HG03342 (cell line): Measurements from ENCODE around the gene ASTE1.
"Not testable (repeated sequence)": the region's sequence is repeated elsewhere in the genome, so short reads cannot be mapped to it uniquely, and the experiment has no call there.

Source experiments
- ATAC-seq: cut with Tn5 transposase; IDR thresholded peaks from one replicate; pipeline ENCODE4 v1.9.1; 2021; ENCODE audit warnings: mild to moderate bottlenecking, moderate library complexity; ENCODE audit not compliant: unreplicated experiment

The ASTE1 gene, protein sequence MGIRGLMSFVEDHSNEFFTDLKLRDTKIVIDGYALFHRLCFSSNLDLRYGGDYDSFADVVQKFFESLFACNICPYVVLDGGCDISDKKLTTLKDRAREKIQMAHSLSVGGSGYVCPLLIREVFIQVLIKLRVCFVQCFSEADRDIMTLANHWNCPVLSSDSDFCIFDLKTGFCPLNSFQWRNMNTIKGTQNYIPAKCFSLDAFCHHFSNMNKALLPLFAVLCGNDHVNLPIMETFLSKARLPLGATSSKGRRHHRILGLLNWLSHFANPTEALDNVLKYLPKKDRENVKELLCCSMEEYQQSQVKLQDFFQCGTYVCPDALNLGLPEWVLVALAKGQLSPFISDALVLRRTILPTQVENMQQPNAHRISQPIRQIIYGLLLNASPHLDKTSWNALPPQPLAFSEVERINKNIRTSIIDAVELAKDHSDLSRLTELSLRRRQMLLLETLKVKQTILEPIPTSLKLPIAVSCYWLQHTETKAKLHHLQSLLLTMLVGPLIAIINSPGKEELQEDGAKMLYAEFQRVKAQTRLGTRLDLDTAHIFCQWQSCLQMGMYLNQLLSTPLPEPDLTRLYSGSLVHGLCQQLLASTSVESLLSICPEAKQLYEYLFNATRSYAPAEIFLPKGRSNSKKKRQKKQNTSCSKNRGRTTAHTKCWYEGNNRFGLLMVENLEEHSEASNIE

GRCh38 chr3:131026321-131027151 lies at the start of gene ASTE1, which contains the start of gene NEK11:
ASTE1 (minus strand) TSS chr3:131026825; CDS start chr3:131025306, 1,519 bp downstream.
NEK11 (plus strand) TSS chr3:131026877; CDS start chr3:131029709, 2,832 bp downstream.
- ATAC-seq = peak; percentile 98

DNA sequence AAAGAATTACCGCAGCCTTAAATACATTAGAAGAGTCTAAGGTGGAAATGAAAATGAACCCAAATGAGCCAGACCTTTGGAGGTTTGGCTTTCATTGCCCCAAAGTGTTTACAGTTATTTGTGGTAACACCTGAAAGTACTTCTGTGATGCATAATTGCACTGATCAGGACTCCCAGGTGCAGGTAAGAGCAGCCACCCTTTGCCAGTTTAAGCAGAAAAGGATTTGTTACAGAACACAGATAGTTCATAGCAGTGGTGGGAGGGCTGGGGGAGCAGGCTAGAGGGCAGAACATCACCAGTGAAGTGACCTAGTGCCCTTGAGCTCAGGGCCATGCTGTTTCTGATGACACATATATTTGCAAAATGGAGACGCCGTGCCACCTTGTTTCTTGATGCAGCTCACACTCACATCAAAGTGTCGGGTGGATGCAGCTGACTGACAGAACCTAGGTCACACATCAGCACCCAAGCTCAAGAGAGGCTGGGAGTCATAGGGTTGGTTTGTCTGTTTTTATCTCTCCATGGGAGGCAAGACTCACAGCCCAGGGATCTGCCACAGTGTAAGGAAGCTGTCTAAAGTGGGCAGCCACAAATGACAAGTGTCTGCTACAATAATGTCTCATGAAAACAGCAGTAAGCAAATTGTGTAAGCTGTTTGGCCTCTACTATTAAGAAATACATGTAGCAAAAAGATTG lies 49.2 kb upstream of the ASTE1 start:
- ATAC-seq = no peak

- no peak for ATAC-seq
Measured at GRCh38 chr3:131072845-131073244, 46.2 kb upstream of the ASTE1 start.

- ATAC-seq = no peak
Measured at GRCh38 chr3:131072099-131072559, 45.5 kb upstream of the ASTE1 start.

- no peak for ATAC-seq
Measured at GRCh38 chr3:131067983-131068382, 41.4 kb upstream of the ASTE1 start.

- ATAC-seq = no peak
Measured at GRCh38 chr3:131053043-131053859, 26.6 kb upstream of the ASTE1 start.

DNA sequence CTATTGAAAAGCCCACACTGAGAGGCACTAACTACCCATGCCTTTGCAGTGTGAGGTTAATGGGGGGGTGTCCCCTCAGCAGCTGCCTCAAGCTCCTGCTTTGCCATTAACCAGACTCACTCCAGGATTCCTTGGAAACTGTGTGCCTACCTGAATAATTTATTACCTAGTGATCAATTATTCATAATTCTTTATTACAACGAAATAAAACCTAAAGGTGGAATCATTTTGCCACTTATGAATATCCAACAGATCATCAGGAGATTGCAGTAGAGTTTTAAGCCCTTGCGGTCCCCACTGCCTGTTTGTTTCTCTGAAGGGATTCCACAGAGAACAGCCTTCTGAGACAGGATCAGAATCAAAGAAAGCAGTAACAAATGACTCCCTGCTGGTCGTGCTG lies 23.4 kb upstream of the ASTE1 start:
- ATAC-seq = no peak

- ATAC-seq = no peak
Measured at GRCh38 chr3:131048030-131048429, 21.4 kb upstream of the ASTE1 start.

GRCh38 chr3:131047582-131047981 lies 21.0 kb upstream of the ASTE1 start:
- ATAC-seq = no peak

GRCh38 chr3:131042271-131042985 lies 15.8 kb upstream of the ASTE1 start:
- ATAC-seq = not testable (repeated sequence)

DNA sequence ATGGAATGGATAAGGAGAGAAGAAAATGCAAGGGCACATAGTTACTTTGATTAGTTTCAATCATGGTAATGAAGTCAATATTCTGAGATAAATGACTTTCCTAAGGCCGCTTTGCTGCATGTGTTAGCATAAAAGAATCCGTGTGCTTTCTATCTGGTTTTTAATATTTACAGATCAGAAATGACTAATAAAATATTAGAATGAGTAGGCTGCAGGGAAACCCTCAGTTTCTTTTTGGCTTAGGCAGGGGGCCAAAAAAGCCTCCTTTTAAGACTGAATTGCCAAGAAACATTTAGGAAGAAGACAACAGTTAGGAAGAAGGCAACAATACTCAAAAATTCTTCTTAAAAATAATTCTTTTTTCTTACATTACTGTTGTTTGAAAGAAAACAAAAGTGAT lies 11.7 kb upstream of the ASTE1 start:
- no peak for ATAC-seq

DNA sequence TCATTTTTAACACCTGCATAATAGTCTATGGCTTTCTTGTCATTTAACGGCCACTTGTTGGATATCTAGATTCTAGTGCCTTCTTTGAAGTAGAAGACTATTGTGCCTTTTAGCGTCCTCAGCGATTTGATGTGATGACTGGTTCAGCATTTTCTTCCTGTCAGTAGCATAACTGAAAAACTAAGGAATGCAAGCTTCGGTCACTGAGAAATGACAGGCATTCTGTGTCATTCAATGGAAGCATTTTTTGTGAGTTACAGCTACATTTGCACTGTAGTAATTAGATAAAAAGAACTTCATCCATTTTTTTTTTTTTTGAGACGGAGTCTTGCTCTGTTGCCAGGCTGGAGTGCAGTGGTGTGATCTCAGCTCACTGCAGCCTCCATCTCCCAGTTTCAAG lies 10.4 kb upstream of the ASTE1 start:
- ATAC-seq = no peak

DNA sequence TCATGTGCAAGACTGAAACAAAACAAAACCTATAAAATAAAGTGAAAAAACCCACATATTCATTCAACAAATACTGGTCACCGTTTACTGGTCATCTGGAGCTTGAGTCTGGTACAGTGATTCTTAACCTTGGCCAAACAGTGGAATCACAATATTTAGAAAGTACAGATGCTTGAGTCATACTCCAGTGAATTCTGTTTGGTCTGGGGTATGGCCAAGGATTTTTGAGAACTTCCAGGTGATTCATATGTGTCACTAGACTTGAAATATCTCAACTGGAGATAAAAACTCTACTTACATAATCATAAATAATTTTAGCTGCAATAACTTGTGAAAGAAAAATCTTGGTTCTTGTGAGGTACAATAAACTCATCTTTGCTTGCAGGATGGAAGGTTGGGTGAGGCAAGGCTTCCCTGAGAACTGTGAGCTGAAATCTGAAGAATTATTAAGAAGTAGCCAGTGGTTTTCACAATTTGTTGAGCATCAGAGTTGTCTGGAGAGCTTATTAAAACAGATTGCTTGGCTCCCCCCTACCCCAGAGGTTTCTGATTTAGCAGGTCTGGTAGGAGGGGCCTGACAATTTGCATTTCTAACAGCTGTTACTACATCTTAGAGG lies 9.7 kb upstream of the ASTE1 start:
- ATAC-seq = no peak

DNA sequence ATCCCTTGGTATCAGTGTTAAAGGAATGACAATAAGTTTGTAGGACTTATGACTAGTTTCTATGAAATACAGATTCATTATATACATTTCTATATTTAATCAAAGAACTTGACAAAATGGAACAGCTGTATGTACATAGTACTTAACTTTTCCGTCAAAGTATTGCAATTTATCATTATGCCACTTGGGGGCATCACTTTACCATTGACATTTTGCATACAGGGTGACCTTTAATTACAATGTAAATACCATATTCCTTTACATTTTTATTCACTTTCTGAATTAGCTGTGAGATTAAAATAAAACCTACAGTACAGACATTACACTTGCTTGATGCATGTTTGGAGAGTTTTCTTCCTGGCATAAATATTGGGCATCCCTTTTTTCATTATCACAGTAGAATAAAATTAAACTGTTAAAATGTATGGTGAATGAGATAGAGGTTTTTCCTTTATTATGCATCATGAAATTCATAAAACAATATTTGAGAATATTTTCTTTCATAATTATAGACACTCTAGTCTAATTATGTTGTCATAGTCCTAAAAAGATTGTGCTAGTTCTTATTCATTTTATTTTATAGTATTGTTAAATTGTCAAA lies 7.0 kb upstream of the ASTE1 start:
- peak; percentile 71 for ATAC-seq

DNA sequence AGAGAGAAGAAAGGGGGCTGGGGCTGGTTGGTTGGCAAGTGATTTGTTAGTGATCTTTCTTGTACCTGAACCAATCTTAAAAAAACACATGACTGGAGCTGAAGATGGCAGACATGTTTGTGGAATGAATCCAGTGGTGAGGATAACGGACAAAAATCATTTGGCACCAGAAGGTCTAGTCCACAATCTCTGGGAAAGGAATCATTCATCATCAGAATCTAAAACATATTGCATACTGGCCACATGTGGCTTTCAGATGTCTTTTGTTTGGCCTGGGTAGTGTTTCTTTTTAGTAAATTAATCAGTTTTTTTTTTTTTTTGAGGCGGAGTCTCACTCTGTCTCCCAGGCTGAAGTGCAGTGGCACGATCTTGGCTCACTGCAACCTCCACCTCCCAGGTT lies 5.0 kb upstream of the ASTE1 start:
- ATAC-seq = no peak

DNA sequence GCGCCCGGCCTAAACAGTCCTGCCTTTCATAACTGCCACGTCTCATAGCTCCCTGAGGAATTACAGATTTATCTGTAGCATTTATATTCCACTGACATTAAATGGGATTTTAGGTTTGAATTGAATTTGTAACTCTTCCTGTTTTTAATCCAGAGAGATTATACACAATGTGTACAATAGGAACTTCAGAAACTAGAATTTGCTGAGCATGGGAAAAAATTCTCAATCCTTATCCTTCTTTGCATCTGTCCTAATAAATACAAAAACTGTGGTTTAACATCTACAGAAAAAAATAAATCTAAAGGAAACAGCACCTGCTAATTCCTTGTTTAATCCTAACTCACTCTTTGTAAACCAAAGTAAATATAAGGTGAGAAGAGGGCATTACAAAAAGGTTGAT lies 2.2 kb upstream of the ASTE1 start:
- no peak for ATAC-seq

GRCh38 chr3:131025539-131025938 lies 1.1 kb downstream of the ASTE1 start:
- no peak for ATAC-seq

GRCh38 chr3:131020122-131020693 lies 6.4 kb downstream of the ASTE1 start:
- ATAC-seq = no peak
